GM21447 (cell line): ENCODE data around the gene KCNH2.

ENCODE experiments used
- ATAC-seq: cut with Tn5 transposase; IDR thresholded peaks from one replicate; pipeline ENCODE4 v1.9.1; 2021; ENCODE audit not compliant: unreplicated experiment

The KCNH2 gene

GRCh38 chr7:150962553-150963399 lies 15.3 kb downstream of the KCNH2 start:
- ATAC-seq, result peak; percentile 83

GRCh38 chr7:150962290-150962552 lies 15.9 kb downstream of the KCNH2 start:
- ATAC-seq, result no peak

- ATAC-seq, result no peak
These were observed 16.4 kb downstream of the KCNH2 start for GRCh38 chr7:150961510-150962289.

- no peak for ATAC-seq
These were observed 18.1 kb downstream of the KCNH2 start for GRCh38 chr7:150959739-150960734.

GRCh38 chr7:150959081-150959480 lies 19.0 kb downstream of the KCNH2 start:
- ATAC-seq, result no peak

- no peak for ATAC-seq
These were observed 19.5 kb downstream of the KCNH2 start for GRCh38 chr7:150958597-150958996.

- ATAC-seq, result no peak
These were observed 20.0 kb downstream of the KCNH2 start for GRCh38 chr7:150958062-150958552.

- no peak for ATAC-seq
These were observed 20.7 kb downstream of the KCNH2 start for GRCh38 chr7:150957133-150958020.

- ATAC-seq, result no peak
These were observed 21.6 kb downstream of the KCNH2 start for GRCh38 chr7:150956395-150957132.

GRCh38 chr7:150955519-150956394 lies 22.4 kb downstream of the KCNH2 start:
- ATAC-seq, result no peak

- no peak for ATAC-seq
These were observed 23.1 kb downstream of the KCNH2 start for GRCh38 chr7:150954986-150955518.

GRCh38 chr7:150954201-150954985 lies 23.7 kb downstream of the KCNH2 start:
- ATAC-seq, result no peak

GRCh38 chr7:150953061-150953997 lies 24.8 kb downstream of the KCNH2 start:
- ATAC-seq, result no peak

GRCh38 chr7:150952331-150953050 lies 25.6 kb downstream of the KCNH2 start:
- ATAC-seq, result no peak

- no peak for ATAC-seq
These were observed 26.6 kb downstream of the KCNH2 start for GRCh38 chr7:150951521-150951920.

- no peak for ATAC-seq
These were observed 27.0 kb downstream of the KCNH2 start for GRCh38 chr7:150951181-150951520.
